Transverse colon (tissue), 4 donors: ENCODE results near the gene PID1. TPM values are rescaled to one million over a fixed set of nuclear protein-coding genes. Genes with fewer than 3 reads are reported as not detected.

Experiments used
- DNase-seq: peaks from one replicate; pipeline ENCODE4 v3.0.0-alpha.2; 2019
- H3K27ac ChIP-seq, 4 donors: fragments of 200-600 bp; sonication (generic); 2 replicates each; pipeline ENCODE4 v1.5.1; 2016 to 2018; ENCODE audit warnings: inconsistent platforms in 4 of 4
- H3K27me3 ChIP-seq: fragments of 200-600 bp; sonication (generic); 2 replicates; pipeline ENCODE4 v1.5.1; 2017; ENCODE audit warnings: inconsistent platforms
- H3K36me3 ChIP-seq, 4 donors: fragments of 200-600 bp; sonication (generic); 2 replicates each; pipeline ENCODE4 v1.5.1; 2017 to 2019; ENCODE audit warnings: inconsistent platforms in 4 of 4
- H3K4me1 ChIP-seq, 4 donors: fragments of 200-600 bp; sonication (generic); 2 replicates each; pipeline ENCODE4 v1.5.1; 2017 to 2020; ENCODE audit warnings: inconsistent platforms in 4 of 4
- H3K4me3 ChIP-seq, 4 donors: fragments of 200-600 bp; sonication (generic); 1 replicate in 1 of 4; 2 replicates in 3 of 4; pipeline versions ENCODE4 v1.5.1 to v1.6.1; 2017 to 2019; ENCODE audit warnings: inconsistent platforms in 4 of 4
- H3K9me3 ChIP-seq, 2 donors: fragments of 200-600 bp; sonication (generic); 2 replicates each; pipeline ENCODE4 v1.5.1; 2017 to 2019; ENCODE audit warnings: inconsistent platforms in 2 of 2
- EP300 ChIP-seq: sonication (generic); formaldehyde crosslinking; IDR thresholded peaks from one replicate; pipeline ENCODE4 v1.6.1; 2017; ENCODE audit warnings: antibody characterized with exemption, low read depth
- POLR2A ChIP-seq: fragments of 450-650 bp; IDR thresholded peaks from one replicate; pipeline ENCODE4 v1.6.1; 2016; ENCODE audit warnings: antibody characterized with exemption, mild to moderate bottlenecking, moderate library complexity
- POLR2AphosphoS5 ChIP-seq, 3 donors: sonication (generic); formaldehyde crosslinking; IDR thresholded peaks; one replicate each; pipeline ENCODE4 v1.6.1; 2016; ENCODE audit warnings: antibody characterized with exemption in 3 of 3
- WGBS, 2 donors: methylation state at CpG; one replicate each; pipeline ENCODE4 v1.1.5; 2018; ENCODE audit warnings: low coverage in 1 of 2; 5-methylcytosine and 5-hydroxymethylcytosine counted together
- in situ Hi-C, 4 donors: fragments of 200-750 bp; cut with MboI; loops; one replicate each; pipeline versions ENCODE4 v1.15.0 to v1.15.1; 2017; ENCODE audit warnings: low sequenced_read_pairs in 3 of 4, low pct_ligation_motif_present in 1 of 4, low pct_unique_long_range_greater_than_20kb in 1 of 4
- intact Hi-C: fragments of 100-400 bp; cut with DNase I; formaldehyde crosslinking; loops from one replicate; pipeline ENCODE4 v1.15.1; 2023; ENCODE audit warnings: low total_unique reads
- total RNA-seq, 4 donors: library from RNA; depleted of rRNA; stranded (reverse); fragments of >200 nt; gene quantifications; one replicate each; pipeline ENCODE4 v1.1.0, GENCODE V29; 2016
- TF ChIP-seq, protein P1 (sequence below), 5 experiments: fragments of 200-600 bp in 3 of 5; fragments of 450-650 bp in 2 of 5; sonication (generic) in 3 of 5; IDR thresholded peaks; 1 replicate in 2 of 5; 2 replicates in 3 of 5; pipeline ENCODE4 v1.5.1; 2016 to 2017; ENCODE audit warnings: antibody characterized with exemption in 5 of 5, inconsistent platforms in 3 of 5, mild to moderate bottlenecking in 2 of 5, moderate library complexity in 1 of 5

The PID1 gene
- total RNA-seq, 4 donors from 2014 or later = 21.6 to 54.6 (median 27.9) TPM

GRCh38 chr2:229256376-229256775 is 14.7 kb downstream of the PID1 start:
- intact Hi-C loops (no loop called here), in situ Hi-C loops (loop anchor here in 1 of 4 donors (25.0 kb wide), 1 partner anchor 569 kb away; no protein-coding TSS in a partner anchor)
- no peak overlapping the region for H3K4me3 ChIP-seq
- H3K36me3 ChIP-seq = peaks cover 0 to 6% (median 0%) of the 10 kb centered on the region in 4 donors
- no peak for TF ChIP-seq EP300
- no peaks in the 10 kb centered on the region for H3K27me3 ChIP-seq
- DNase-seq = no peak
- no peak overlapping the region for H3K27ac ChIP-seq
- no peaks in the 10 kb centered on the region for H3K4me1 ChIP-seq
- peaks cover 3 to 5% of the 10 kb centered on the region in 2 donors for H3K9me3 ChIP-seq

DNA sequence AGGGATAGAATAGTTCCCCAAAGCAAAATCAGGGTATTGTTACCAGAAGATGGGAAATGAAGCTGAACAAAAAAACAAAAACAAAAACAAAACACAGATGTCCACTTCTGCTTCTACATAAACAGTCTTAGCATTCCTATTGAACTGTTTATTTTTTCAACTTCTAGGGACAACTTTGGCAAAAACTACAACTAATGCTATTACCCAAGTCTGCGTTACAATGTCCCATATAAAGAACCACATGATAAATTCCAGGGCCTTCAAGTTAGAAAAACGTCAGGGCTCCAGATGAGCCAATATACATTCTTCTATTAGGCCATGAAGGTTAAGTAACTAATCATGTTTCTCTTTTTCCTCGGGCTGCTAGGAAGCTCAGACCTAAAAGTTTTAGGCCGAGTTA is 16.9 kb downstream of the PID1 start:
- Histone ChIP-seq H3K4me3 (no peak overlapping the region), H3K27me3 (no peaks in the 10 kb centered on the region), H3K4me1 (no peaks in the 10 kb centered on the region), H3K9me3 (no peaks in the 10 kb centered on the region), H3K27ac (peak overlapping the region in 1 of 4 donors; percentile 21), H3K36me3 (no peaks in the 10 kb centered on the region)
- TF ChIP-seq, protein P1, sequence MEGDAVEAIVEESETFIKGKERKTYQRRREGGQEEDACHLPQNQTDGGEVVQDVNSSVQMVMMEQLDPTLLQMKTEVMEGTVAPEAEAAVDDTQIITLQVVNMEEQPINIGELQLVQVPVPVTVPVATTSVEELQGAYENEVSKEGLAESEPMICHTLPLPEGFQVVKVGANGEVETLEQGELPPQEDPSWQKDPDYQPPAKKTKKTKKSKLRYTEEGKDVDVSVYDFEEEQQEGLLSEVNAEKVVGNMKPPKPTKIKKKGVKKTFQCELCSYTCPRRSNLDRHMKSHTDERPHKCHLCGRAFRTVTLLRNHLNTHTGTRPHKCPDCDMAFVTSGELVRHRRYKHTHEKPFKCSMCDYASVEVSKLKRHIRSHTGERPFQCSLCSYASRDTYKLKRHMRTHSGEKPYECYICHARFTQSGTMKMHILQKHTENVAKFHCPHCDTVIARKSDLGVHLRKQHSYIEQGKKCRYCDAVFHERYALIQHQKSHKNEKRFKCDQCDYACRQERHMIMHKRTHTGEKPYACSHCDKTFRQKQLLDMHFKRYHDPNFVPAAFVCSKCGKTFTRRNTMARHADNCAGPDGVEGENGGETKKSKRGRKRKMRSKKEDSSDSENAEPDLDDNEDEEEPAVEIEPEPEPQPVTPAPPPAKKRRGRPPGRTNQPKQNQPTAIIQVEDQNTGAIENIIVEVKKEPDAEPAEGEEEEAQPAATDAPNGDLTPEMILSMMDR (IDR thresholded peaks at IDR 0.05) = no peak
- TF ChIP-seq POLR2A = no peak
- TF ChIP-seq EP300 = no peak
- no peak for TF ChIP-seq POLR2AphosphoS5 (IDR thresholded peaks at IDR 0.05)
- no peak for DNase-seq
- WGBS, 2 donors = 55 to 69% methylated on average over 4 of the region's 4 CpGs
- in situ Hi-C loops (loop anchor here in 1 of 4 donors (25.0 kb wide), 1 partner anchor 567 kb away; no protein-coding TSS in a partner anchor), intact Hi-C loops (loop anchor here (1.0 kb wide), 1 partner anchor 18 kb away; no protein-coding TSS in a partner anchor)

GRCh38 chr2:229252996-229253395 is 18.1 kb downstream of the PID1 start:
- in situ Hi-C loops (loop anchor here in 1 of 4 donors (25.0 kb wide), 1 partner anchor 566 kb away; no protein-coding TSS in a partner anchor), intact Hi-C loops (no loop called here)
- H3K4me3 ChIP-seq = no peak overlapping the region
- no peaks in the 10 kb centered on the region for H3K9me3 ChIP-seq
- TF ChIP-seq POLR2A (no peak), POLR2AphosphoS5 (IDR thresholded peaks at IDR 0.05) (no peak), EP300 (no peak)
- TF ChIP-seq, protein P1 (IDR thresholded peaks at IDR 0.05) = no peak
- H3K27me3 ChIP-seq = no peaks in the 10 kb centered on the region
- no peak overlapping the region for H3K27ac ChIP-seq
- no peaks in the 10 kb centered on the region for H3K36me3 ChIP-seq
- H3K4me1 ChIP-seq = no peaks in the 10 kb centered on the region
- DNase-seq = no peak

DNA sequence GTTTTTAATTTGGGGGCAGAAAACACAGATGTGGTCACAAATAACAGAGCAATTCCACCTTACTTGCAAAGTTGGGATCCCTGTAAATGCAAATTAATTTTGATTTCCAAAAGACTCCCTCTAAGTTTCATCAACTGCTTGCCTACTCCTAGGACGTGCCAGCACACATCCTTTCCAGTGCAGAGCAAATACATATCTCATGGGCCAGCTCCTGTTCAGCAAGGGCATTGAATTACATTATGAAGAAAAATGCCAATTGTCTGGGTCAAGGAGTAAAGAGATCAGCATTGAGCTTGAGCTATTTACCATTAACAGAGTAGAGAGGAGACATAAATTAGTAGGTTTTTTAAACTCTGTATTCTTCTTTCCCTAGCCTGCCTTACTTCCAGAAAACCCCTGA is 18.8 kb downstream of the PID1 start:
- 67% methylated on average over 1 of the region's 1 CpG for WGBS, 2 donors
- in situ Hi-C loops = loop anchor here in 1 of 4 donors (25.0 kb wide), 1 partner anchor 565 kb away; no protein-coding TSS in a partner anchor

More for the DNA sequence above, 18.8 kb downstream of the PID1 start:
- DNase-seq = no peak
- Histone ChIP-seq H3K4me3 (no peak overlapping the region), H3K27ac (no peak overlapping the region), H3K9me3 (no peaks in the 10 kb centered on the region), H3K27me3 (no peaks in the 10 kb centered on the region), H3K36me3 (no peaks in the 10 kb centered on the region), H3K4me1 (no peaks in the 10 kb centered on the region)
- intact Hi-C loops = no loop called here
- TF ChIP-seq POLR2AphosphoS5 (IDR thresholded peaks at IDR 0.05) = no peak
- TF ChIP-seq, protein P1 (IDR thresholded peaks at IDR 0.05) = no peak
